Measurements from ENCODE around the gene HYAL4.

DNA sequence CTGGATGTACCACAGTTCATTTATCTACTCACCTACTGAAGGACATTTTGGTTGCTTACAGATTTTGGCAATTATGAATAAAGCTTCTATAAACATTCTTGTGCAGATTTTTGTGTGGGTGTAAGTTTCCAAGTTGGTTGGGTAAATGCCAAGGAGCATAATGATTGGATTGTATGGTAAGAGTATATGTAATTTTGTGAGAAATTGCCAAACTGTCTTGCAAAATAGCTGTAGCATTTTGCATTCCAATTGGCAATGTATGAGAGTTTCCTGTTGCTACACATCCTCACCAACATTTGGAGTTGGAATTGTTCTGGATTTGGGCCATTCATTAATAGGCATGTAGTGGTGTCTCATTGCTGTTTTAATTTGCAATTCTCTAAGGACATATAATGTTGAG is 33.9 kb upstream of the HYAL4 start:
- TF ChIP-seq, protein P1, sequence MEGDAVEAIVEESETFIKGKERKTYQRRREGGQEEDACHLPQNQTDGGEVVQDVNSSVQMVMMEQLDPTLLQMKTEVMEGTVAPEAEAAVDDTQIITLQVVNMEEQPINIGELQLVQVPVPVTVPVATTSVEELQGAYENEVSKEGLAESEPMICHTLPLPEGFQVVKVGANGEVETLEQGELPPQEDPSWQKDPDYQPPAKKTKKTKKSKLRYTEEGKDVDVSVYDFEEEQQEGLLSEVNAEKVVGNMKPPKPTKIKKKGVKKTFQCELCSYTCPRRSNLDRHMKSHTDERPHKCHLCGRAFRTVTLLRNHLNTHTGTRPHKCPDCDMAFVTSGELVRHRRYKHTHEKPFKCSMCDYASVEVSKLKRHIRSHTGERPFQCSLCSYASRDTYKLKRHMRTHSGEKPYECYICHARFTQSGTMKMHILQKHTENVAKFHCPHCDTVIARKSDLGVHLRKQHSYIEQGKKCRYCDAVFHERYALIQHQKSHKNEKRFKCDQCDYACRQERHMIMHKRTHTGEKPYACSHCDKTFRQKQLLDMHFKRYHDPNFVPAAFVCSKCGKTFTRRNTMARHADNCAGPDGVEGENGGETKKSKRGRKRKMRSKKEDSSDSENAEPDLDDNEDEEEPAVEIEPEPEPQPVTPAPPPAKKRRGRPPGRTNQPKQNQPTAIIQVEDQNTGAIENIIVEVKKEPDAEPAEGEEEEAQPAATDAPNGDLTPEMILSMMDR (IDR thresholded peaks at IDR 0.05 in 8 of 11, conservative IDR thresholded peaks at IDR 0.05 in 3 of 11), result no peak
- TF ChIP-seq POLR2AphosphoS5 (IDR thresholded peaks at IDR 0.05), result no peak

Measured in spleen (tissue), 7 donors.